Activated naive CD4-positive, alpha-beta T cell (primary cell): ENCODE data around the gene CHD2.
"Not testable (repeated sequence)": the region's sequence is repeated elsewhere in the genome, so short reads cannot be mapped to it uniquely, and the experiment has no call there.

Source experiments
- DNase-seq, 4 experiments: peaks; one replicate each; lab custom pipeline; 2025; lab: John Stamatoyannopoulos, UW

Gene CHD2

GRCh38 chr15:92906563-92907081 lies 6.5 kb downstream of the CHD2 start:
- DNase-seq, result no peak

DNA sequence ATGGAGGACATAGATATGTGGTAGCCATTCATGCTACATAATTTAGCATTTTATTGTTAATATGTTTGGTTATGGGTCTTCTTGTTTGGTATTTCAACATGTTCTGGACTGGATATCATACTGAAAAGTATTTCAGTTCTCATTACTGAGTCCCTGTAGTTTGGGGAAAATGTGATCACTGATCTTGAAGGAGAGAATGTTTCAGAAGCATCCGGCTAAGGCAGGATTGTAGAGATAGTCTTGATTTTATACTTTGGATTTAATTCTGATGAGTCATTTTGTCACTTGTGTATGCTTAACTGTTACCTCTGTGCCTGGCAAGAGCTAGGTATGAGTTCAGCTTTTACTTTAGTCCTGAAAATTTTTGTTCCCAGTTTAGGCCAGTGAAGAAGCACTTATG lies 7.1 kb downstream of the CHD2 start:
- no peak for DNase-seq

DNA sequence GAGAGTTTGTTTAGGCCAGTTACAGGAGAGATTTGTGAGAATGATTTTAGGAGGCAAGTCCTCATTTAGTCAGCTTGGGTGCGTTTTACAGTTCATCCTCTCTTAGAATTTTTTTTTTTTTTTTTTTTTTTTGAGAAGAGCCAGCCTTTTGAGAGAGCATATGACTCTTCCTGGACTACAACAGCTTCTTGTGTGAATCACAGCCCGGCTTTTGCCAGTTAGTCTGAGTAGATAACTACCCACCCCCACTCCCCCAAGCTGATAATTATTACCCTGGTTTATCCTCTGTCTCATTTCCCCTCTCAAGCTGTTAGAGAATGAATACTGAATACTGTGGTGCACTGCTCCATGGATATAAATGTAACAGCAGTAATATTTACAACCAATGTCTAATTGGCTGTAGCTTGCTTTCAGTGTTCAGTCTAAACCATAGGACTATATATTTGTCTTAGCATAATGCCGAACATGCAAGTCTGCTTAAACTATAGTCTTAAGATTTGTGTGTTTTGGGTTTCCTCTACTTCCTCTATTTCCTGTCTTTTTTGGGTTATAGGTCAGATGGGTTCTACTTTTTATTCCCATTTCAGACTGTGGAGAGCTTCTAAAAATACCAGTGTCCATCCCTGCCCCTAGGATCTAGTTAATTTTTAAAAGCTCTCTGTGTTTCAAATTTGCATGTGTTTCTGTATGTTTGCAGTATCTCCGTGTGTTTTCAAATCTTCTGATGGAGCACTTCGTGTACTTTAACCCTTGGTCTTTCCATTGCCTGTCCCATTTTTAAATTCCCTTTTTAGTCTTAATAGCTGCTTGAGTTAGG lies 8.0 kb downstream of the CHD2 start:
- DNase-seq, result no peak

- DNase-seq, result no peak
Measured at GRCh38 chr15:92908713-92909057, 8.6 kb downstream of the CHD2 start.

- no peak for DNase-seq
Measured at GRCh38 chr15:92909136-92909781, 9.1 kb downstream of the CHD2 start.

GRCh38 chr15:92910451-92910850 lies 10.3 kb downstream of the CHD2 start:
- no peak for DNase-seq

DNA sequence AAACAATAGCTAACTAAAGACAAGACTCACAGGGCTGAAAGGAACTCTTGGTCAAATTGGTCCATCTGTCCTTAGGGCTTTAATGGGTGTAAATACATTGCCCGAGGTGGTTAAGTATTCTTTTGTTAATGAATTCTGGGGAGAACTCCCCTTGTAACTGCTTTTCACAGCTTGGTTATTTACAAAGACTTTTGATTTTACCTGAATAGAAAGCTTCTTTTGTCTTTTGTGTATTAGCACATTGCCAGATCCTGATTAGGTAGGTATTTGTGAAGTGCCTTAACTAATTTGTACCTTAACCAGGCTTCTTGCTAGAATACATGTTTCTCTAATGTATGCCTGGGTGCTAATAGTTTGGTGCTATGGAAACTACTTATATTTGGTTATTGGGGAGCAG lies 14.0 kb downstream of the CHD2 start:
- no peak for DNase-seq

DNA sequence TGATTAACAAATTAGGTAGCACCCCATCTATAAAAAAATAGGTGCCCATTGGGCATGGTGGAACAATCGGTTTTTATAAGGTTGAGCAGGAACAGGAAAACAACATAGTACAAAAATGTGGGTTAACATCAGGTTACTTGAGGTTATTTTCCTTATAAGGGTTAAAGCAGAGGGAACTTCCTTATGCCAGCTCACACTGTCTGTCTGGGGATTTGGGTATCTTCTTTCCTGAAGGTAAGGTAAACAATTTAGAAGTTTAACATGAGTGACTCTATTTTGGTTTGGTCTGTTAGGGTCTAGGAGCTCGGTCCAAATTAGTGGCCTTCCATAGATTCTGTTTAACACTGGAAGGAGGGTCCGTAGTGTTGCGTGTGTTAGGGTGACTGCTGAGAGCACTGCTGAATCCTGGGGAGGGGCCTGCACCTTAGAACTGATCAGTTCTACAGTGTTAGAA lies 14.7 kb downstream of the CHD2 start:
- DNase-seq, result no peak

DNA sequence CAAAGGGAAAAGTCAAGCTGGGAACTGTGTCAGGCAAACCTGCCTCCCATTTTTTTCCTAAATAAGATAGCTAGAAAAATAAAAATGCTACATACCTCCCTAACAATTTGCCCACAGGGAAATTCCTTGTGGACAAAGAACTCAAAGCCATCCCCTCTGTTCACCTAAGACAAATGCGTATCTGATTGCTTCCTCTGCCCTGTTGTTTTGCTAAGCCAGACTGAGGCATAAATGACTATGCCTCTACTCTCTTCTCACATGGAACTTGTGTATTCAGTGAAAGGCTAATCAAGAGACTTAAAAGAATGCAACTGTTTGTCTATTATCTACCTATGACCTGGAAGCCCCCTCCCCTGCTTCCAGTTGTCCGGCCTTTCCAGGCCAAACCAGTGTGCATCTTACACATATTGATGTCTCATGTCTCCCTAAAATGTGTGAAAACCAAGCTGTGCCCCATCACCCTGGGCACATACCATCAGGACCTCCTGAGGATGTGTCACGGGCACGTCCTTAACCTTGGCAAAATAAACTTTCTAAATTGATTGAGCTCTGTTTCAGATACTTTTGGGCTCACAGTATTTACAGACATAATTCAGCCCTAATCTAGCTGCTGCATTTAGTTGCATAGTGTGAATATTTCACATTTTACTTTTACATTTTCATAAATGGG lies 15.8 kb downstream of the CHD2 start:
- no peak for DNase-seq

DNA sequence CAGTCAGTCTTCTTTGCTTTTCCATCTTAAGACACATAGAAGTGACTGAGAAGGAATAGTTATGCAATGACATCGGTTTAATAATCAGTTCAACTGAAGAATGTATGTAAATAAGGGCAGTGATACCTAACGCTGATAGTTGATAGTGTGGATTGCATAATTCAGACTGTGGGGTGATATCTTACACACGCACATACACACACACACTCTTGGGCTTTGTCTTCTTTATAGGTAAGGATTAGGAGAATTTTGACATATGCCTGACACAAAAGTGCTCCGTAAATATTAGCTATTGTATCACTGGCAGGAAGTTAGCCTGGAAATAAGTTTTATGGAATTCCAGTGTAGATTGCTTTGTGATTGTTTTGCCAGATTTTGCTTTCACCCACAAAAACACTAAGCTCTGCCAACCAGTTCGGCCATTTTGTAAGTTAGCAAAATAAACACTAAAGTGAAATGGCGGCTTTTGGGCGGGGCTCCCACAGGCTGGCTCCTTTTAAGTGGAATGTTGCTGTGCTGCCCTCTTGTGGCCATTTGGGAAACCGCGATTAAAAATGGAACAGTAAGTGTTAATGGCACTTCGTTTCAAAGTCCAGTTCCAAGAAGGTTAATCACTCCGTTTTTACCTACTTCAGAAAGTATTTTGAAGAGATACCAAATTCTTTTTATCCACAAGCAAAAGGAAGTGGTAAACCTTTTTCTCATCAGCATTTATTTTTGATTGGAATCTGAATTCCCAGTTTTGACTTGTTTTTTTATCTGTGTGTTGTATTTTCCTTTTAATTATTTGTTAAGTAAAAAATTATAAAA lies 17.7 kb downstream of the CHD2 start:
- peak; percentile 79 to 89 (median 83) for DNase-seq

DNA sequence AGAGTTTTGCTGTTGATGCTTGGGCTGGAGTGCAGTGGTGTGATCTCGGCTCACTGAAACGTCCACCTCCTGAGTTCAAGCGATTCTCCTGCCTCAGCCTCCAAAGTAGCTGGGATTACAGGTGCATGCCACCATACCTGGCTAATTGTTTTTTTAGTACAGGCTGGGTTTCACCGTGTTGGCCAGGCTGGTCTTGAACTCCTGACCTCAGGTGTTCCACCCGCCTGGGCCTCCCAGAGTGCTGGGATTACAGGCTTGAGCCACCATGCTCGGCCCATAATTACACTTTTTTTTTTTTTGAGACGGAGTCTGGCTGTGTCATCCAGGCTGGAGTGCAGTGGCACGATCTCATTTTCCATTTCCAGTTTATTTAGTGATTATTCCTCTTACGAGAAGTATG lies 18.8 kb downstream of the CHD2 start:
- DNase-seq, result not testable (repeated sequence)

DNA sequence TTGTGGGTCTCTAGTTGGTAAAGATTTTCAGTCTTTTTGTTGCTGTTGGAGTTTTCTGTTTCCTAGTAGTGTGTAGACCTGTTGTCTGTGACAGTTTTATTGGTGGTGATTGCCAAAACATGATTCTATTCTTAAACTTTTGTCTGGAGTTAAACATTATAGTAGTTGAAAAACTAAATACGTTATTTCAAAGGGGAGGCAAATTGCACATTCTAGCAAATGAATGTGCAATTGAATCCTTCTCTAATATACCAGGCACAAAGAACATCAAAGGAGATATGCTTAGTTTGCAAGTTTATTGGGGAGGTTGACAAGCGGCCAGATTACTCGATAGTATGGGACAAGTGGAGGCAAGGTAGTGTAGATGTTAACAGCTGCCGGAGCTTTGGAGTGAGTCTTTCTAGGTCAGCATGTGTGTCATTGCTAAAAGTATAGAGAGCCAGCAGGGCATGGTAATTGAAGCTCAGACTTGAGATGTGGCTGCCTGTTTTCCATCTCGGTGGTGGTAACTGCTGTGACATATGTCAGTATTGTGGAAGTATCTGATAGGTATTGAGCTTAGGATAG lies 20.6 kb downstream of the CHD2 start:
- no peak for DNase-seq

- no peak for DNase-seq
Measured at GRCh38 chr15:92921215-92922131, 21.3 kb downstream of the CHD2 start.

GRCh38 chr15:92922418-92923002 lies 22.4 kb downstream of the CHD2 start:
- DNase-seq, result no peak

- DNase-seq, result no peak
Measured at GRCh38 chr15:92924216-92924615, 24.1 kb downstream of the CHD2 start.

DNA sequence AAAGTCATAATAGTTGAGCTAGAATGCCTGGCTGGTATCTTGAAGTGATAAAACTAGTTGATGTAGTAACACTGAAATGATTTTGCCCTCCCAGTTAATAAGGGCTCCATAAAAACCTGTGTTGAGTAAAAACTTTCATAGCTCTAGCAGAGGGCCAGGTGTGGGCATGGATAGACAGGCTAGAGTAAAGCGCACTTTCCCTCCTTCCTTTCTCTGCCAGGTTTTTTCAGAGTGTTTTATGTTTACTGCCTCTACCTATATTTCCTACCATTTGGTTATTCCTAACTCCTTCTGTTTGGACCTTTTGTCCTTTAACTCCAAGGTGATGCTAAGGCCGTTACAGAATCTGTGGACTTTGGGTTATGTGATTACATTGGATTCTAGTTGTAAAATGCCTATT lies 25.3 kb downstream of the CHD2 start:
- DNase-seq, result no peak

- no peak for DNase-seq
Measured at GRCh38 chr15:92928225-92928750, 28.2 kb downstream of the CHD2 start.

DNA sequence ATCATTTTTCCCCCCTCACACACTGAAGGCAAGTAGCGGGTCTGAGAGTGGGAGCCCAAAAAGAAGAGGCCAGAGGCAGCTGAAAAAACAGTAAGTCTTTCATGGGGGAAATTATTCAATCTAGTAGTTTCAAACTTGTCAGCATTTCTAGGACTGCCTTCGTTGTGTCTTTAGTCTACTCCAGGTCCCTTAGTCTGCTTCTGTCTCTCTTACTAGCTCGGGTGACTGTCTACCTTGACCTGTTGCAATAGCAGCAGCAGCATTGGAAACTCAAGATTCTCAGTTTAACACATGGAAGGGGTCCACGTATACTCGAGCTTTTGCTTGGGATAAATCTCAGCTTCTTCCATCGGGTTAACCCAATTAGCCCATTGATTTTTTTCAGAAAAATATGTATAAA lies 28.9 kb downstream of the CHD2 start:
- DNase-seq, result no peak

GRCh38 chr15:92930054-92930621 lies 30.0 kb downstream of the CHD2 start:
- no peak for DNase-seq

DNA sequence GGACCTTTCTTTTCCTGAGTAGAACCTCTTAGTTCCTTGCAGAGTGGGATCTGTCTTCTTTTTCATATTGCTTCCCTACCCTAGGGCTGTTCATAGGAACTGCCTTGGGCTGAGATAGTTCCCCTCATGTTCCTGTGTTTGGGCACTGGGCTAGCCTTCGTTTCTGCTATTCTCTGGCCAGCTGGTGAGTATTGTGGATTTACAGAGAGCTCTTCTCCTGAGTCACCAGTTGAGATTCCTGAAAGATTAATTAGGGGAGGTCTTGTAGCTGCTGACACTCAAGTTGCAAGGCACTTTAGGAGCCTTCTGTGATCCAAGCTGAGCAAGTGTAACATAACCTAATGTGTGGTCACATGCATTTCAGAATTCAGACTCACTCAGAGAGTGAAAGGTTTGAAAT lies 30.7 kb downstream of the CHD2 start:
- no peak for DNase-seq
